ENCODE data around the gene ZFP42. TPM values are rescaled to one million over a fixed set of nuclear protein-coding genes. Genes with fewer than 3 reads are reported as not detected.

Gene ZFP42
- total and polyA plus RNA-seq, 2 of the 8 experiments (the other 6 are each of a cell fraction or from before 2014, with no cell fraction given) = 69.4 to 188 TPM

DNA sequence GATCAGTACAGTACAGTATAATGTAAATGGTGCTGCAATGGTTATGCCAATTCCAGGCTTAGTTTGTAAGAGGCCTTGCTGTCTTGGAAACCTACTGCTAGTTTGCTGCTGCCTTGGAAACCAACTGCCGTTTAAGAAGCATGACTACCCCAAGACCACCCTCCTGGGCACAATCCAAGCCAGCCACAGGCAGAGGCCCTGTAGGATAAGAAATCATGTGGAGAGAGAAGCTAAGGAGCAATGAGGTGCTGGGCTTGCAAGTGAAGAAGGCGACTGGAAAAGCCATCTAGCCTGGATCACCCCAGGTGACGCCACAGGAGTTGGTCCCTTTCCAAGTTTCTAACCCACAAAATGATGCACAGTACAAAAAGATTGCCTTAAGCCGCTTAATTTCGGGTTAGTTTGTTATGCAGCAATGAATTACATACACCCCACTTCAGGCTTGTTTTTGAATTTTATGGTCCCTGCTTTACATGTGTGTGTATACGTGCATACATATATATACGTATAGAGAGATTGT, 16.9 kb downstream of the ZFP42 start:
- H3K9me3 ChIP-seq (ENCODE audit: insufficient read depth in 2 of 2, low read depth in 1 of 2, low read length in 1 of 2) = no peaks in the 10 kb centered on the region
- FAIRE-seq = peak; percentile 57
- H3K36me3 ChIP-seq (ENCODE audit: control insufficient read depth in 2 of 4, insufficient read depth in 4 of 4, low read length in 3 of 4) = peaks cover 0 to 5% (median 0%) of the 10 kb centered on the region in 4 experiments; a peak in 3 of 8 replicates
- H4K91ac ChIP-seq (replicated peaks; ENCODE audit: insufficient read length, low read length) = no peak overlapping the region
- no peak overlapping the region for H2BK12ac ChIP-seq (ENCODE audit: low read depth, low read length)
- no peak overlapping the region for H3K23ac ChIP-seq (ENCODE audit: insufficient read length)
- CTCF ChIA-PET (ENCODE audit: partially characterized antibody) = interaction anchor here (1.3 to 1.4 kb wide), 2 partner anchors 68 to 79 kb away, joined by 3 read pairs; no protein-coding TSS in a partner anchor
- H3K27me3 ChIP-seq (replicated peaks in 1 of 4; ENCODE audit: control insufficient read depth in 3 of 4, extremely low read depth in 1 of 4, insufficient read depth in 3 of 4, low read length in 3 of 4) = no peaks in the 10 kb centered on the region
- no peak overlapping the region for H3K18ac ChIP-seq (ENCODE audit: extremely low read depth, low read length)
- H3K4me1 ChIP-seq (replicated peaks in 1 of 4; ENCODE audit: control insufficient read depth in 3 of 4, insufficient read depth in 4 of 4, low read length in 3 of 4) = peaks cover 0 to 10% (median 3%) of the 10 kb centered on the region in 4 experiments; a peak in 5 of 7 replicates
- H3K4me3 ChIP-seq (ENCODE audit: extremely low read depth in 1 of 4, insufficient read depth in 2 of 4, low read depth in 3 of 4, low read length in 4 of 4) = no peak overlapping the region
- H3K9ac ChIP-seq (replicated peaks in 1 of 4; ENCODE audit: extremely low read depth in 1 of 4, low read depth in 3 of 4, low read length in 3 of 4) = no peak overlapping the region
- no peak overlapping the region for H2AFZ ChIP-seq (ENCODE audit: low read length)
- H3K23me2 ChIP-seq (ENCODE audit: low read depth, low read length) = no peaks in the 10 kb centered on the region
- H3K4me2 ChIP-seq (ENCODE audit: insufficient read depth in 1 of 2, low read depth in 2 of 2, low read length in 2 of 2) = no peak overlapping the region
- H2BK20ac ChIP-seq (ENCODE audit: low read length) = no peak overlapping the region
- H3K27ac ChIP-seq (ENCODE audit: low read depth, low read length) = no peak overlapping the region
- H3K4ac ChIP-seq (replicated peaks; ENCODE audit: insufficient read length, low read depth, low read length) = no peak overlapping the region
- no peak overlapping the region for H2AK5ac ChIP-seq (ENCODE audit: low read depth, low read length)
- TF ChIP-seq GTF2F1 (IDR thresholded peaks at IDR 0.05; ENCODE audit: borderline replicate concordance, low read depth, low read length) (no peak), KDM1A (IDR thresholded peaks at IDR 0.05; ENCODE audit: borderline replicate concordance, low read length) (no peak), POLR2A (IDR thresholded peaks at IDR 0.05; ENCODE audit: control extremely low read depth in 1 of 2, low read depth in 2 of 2, low read length in 2 of 2) (peak in 1 of 2 experiments; percentile 45; a peak in 1 of 3 replicates), BACH1 (IDR thresholded peaks at IDR 0.05; ENCODE audit: low read length) (no peak), POLR2AphosphoS5 (IDR thresholded peaks at IDR 0.05; ENCODE audit: low read depth, low read length) (0 out of 2 replicates have a peak, but pooled peaks have one; percentile 31)
- TF ChIP-seq, protein P1, sequence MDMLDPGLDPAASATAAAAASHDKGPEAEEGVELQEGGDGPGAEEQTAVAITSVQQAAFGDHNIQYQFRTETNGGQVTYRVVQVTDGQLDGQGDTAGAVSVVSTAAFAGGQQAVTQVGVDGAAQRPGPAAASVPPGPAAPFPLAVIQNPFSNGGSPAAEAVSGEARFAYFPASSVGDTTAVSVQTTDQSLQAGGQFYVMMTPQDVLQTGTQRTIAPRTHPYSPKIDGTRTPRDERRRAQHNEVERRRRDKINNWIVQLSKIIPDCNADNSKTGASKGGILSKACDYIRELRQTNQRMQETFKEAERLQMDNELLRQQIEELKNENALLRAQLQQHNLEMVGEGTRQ (IDR thresholded peaks at IDR 0.05; ENCODE audit: low read length) = no peak
- TF ChIP-seq, protein P2, sequence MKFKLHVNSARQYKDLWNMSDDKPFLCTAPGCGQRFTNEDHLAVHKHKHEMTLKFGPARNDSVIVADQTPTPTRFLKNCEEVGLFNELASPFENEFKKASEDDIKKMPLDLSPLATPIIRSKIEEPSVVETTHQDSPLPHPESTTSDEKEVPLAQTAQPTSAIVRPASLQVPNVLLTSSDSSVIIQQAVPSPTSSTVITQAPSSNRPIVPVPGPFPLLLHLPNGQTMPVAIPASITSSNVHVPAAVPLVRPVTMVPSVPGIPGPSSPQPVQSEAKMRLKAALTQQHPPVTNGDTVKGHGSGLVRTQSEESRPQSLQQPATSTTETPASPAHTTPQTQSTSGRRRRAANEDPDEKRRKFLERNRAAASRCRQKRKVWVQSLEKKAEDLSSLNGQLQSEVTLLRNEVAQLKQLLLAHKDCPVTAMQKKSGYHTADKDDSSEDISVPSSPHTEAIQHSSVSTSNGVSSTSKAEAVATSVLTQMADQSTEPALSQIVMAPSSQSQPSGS (IDR thresholded peaks at IDR 0.05; ENCODE audit: low read length) = no peak
- no peak overlapping the region for H2BK120ac ChIP-seq (replicated peaks; ENCODE audit: low read depth, low read length)
- no peak overlapping the region for H3K56ac ChIP-seq (replicated peaks; ENCODE audit: insufficient read length, low read depth, low read length)
- peaks cover 4 to 6% of the 10 kb centered on the region in 2 experiments for H4K20me1 ChIP-seq (replicated peaks in 1 of 2; ENCODE audit: control insufficient read depth in 1 of 2, insufficient read depth in 2 of 2, low read length in 2 of 2)
- H4K5ac ChIP-seq (ENCODE audit: insufficient read length, low read depth, low read length) = no peak overlapping the region
- H3K79me2 ChIP-seq (ENCODE audit: control insufficient read depth in 1 of 2, insufficient read depth in 2 of 2, low read length in 2 of 2) = peaks cover 0 to 10% of the 10 kb centered on the region in 2 experiments; a peak in 2 of 4 replicates
- H3K79me1 ChIP-seq (ENCODE audit: low read depth, low read length) = no peaks in the 10 kb centered on the region
- WGBS, 2 experiments (ENCODE audit: extremely low coverage in 1 of 2, insufficient coverage in 1 of 2, insufficient read length in 1 of 2, insufficient replicate concordance in 2 of 2, low coverage in 1 of 2, low lambda C conversion rate in 2 of 2, missing lambda C conversion rate in 1 of 2) = 94% methylated on average over 7 of the region's 7 CpGs; no CpG with 5 or more reads in 1 of the 2 experiments
- POLR2A ChIA-PET (ENCODE audit: partially characterized antibody) = interaction anchor here (0.7 to 14.3 kb wide), 7 partner anchors 10 to 234 kb away, joined by 3 to 228 read pairs (median 3); partner anchors contain the start of genes TRIML2 and ZFP42
- H3K14ac ChIP-seq (ENCODE audit: insufficient read length) = no peak overlapping the region
- no peak overlapping the region for H2BK5ac ChIP-seq (ENCODE audit: low read depth, low read length)
- H4K8ac ChIP-seq (ENCODE audit: extremely low read depth, insufficient read depth, low read length) = no peak overlapping the region
- no peak for DNase-seq (ENCODE audit: low read depth in 1 of 2, low spot score in 2 of 2)
- no peak overlapping the region for H2BK15ac ChIP-seq (ENCODE audit: low read length)
